ENCODE results near the gene SDF2L1. TPM values are rescaled to one million over a fixed set of nuclear protein-coding genes. Genes with fewer than 3 reads are reported as not detected.
"Not testable (repeated sequence)": the region's sequence is repeated elsewhere in the genome, so short reads cannot be mapped to it uniquely, and the experiment has no call there.

SDF2L1 gene, protein sequence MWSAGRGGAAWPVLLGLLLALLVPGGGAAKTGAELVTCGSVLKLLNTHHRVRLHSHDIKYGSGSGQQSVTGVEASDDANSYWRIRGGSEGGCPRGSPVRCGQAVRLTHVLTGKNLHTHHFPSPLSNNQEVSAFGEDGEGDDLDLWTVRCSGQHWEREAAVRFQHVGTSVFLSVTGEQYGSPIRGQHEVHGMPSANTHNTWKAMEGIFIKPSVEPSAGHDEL
- total RNA-seq = 10 to 100 TPM in 1 of 2 donors, 1 to 10 TPM in 1; 6.9 to 14.1 TPM
- polyA plus RNA-seq (ENCODE audit: insufficient read length in 2 of 2) = 10 to 100 TPM; 16.6 to 21.9 TPM
- long read RNA-seq, donor 1, transcript SDF2L1-201 (3 exons, 865 nt) = major isoform, 36 of 41 reads
- long read RNA-seq, donor 1, transcript SDF2L1-202 (2 exons, 601 nt) = minor isoform, 5 of 41 reads
- long read RNA-seq, donor 1, partial matches to known transcripts = 0 of 41 reads
- long read RNA-seq, donor 1, other reads (novel, unspliced or antisense) = 0 of 41 reads
- long read RNA-seq, donor 2, transcript SDF2L1-201 (3 exons, 865 nt) = major isoform, 7 of 7 reads
- long read RNA-seq, donor 2, partial matches to known transcripts = 0 of 7 reads
- long read RNA-seq, donor 2, other reads (novel, unspliced or antisense) = 0 of 7 reads
- long read RNA-seq, donor 3, transcript SDF2L1-201 (3 exons, 865 nt) = major isoform, 8 of 10 reads
- long read RNA-seq, donor 3, partial matches to known transcripts = 0 of 10 reads
- long read RNA-seq, donor 3, other reads (novel, unspliced or antisense) = 0 of 10 reads
- long read RNA-seq, donor 4, transcript SDF2L1-201 (3 exons, 865 nt) = major isoform, 48 of 50 reads
- long read RNA-seq, donor 4, partial matches to known transcripts = 0 of 50 reads
- long read RNA-seq, donor 4, other reads (novel, unspliced or antisense) = 0 of 50 reads

DNA sequence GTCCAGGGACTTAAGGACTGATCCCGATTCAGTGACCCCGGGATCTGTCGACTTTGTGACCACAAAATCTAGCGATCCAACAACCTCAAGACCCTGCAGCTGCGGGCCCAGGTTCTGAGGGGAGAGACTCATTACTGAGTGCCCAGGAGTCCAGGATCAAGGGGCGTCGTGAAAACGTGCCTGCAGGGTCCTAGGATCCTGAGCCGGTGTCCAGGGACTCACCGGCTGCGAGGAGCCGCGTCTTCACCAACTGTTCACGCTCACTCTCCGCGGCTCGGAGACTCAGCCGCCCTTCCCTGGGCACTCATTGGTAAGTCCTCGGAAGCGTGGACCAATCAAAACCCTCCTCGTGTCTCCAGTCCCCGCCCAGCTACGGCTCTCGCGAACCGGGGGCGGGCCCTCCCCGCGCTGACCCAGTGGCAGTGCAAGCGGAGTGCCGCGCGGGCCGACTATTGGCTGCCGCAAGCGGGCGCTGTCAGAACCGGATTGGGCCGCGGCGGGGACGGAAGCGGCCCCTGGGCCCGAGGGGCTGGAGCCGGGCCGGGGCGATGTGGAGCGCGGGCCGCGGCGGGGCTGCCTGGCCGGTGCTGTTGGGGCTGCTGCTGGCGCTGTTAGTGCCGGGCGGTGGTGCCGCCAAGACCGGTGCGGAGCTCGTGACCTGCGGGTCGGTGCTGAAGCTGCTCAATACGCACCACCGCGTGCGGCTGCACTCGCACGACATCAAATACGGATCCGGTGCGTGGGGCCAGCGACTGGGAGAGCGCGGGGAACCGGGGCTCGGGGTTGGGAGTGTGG is at the start of gene SDF2L1:
TSS of gene SDF2L1 (plus strand) at position 514 of the 795 bp plus-strand sequence. CDS start at position 549, 35 bp downstream.
- peak within 1 kb of the TSS; percentile 61 for H3K4me3 ChIP-seq (ENCODE audit: low read depth, low read length)
- H3K36me3 ChIP-seq (ENCODE audit: control insufficient read depth, insufficient read depth, low read length) = peaks cover 12% of the 10 kb centered on the region
- peak; percentile 86 to 99 (median 96) for DNase-seq (ENCODE audit: low read depth in 4 of 6, low spot score in 6 of 6)
- H3K4me1 ChIP-seq (ENCODE audit: control insufficient read depth, insufficient read depth, low read length) = peaks cover 17% of the 10 kb centered on the region
- WGBS (ENCODE audit: insufficient coverage) = under 1% methylated on average over 76 of the region's 76 CpGs
- H3K27ac ChIP-seq (ENCODE audit: low read depth, low read length) = peak within 1 kb of the TSS; percentile 40
- H3K9me3 ChIP-seq (ENCODE audit: control insufficient read depth, insufficient read depth, low read length) = no peaks in the 10 kb centered on the region
- no peaks in the 10 kb centered on the region for H3K27me3 ChIP-seq (ENCODE audit: control insufficient read depth, insufficient read depth, low read length)

DNA sequence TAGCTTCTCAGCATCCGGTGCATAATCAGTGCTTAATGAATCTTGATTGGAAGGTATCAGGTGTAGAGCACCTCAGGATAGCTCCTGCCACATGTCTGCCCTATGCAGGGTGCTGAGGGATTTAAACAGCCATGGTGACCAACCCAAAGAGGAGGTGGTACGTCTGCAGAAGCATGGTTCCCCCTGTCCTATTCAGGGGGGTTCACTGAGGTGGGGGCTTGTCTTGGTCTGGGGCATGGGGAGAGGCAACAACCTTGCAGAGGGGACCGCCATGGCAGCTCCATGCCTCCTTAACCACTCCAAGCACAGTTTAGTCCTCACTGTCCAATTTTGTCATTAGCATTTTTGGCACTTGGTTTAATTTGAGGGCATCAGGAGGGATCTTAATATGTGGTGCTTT is 49.7 kb upstream of the SDF2L1 start:
- H3K9me3 ChIP-seq (ENCODE audit: control insufficient read depth, insufficient read depth, low read length) = no peaks in the 10 kb centered on the region
- H3K4me3 ChIP-seq (ENCODE audit: low read depth, low read length) = no peak overlapping the region
- H3K36me3 ChIP-seq (ENCODE audit: control insufficient read depth, insufficient read depth, low read length) = peaks cover 50% of the 10 kb centered on the region
- no peaks in the 10 kb centered on the region for H3K27me3 ChIP-seq (ENCODE audit: control insufficient read depth, insufficient read depth, low read length)
- H3K4me1 ChIP-seq (ENCODE audit: control insufficient read depth, insufficient read depth, low read length) = peaks cover 23% of the 10 kb centered on the region
- H3K27ac ChIP-seq (ENCODE audit: low read depth, low read length) = no peak overlapping the region
- no CpG with 5 or more reads among the region's 3 CpGs for WGBS (ENCODE audit: insufficient coverage)
- DNase-seq (ENCODE audit: low read depth in 4 of 6, low spot score in 6 of 6) = no peak

DNA sequence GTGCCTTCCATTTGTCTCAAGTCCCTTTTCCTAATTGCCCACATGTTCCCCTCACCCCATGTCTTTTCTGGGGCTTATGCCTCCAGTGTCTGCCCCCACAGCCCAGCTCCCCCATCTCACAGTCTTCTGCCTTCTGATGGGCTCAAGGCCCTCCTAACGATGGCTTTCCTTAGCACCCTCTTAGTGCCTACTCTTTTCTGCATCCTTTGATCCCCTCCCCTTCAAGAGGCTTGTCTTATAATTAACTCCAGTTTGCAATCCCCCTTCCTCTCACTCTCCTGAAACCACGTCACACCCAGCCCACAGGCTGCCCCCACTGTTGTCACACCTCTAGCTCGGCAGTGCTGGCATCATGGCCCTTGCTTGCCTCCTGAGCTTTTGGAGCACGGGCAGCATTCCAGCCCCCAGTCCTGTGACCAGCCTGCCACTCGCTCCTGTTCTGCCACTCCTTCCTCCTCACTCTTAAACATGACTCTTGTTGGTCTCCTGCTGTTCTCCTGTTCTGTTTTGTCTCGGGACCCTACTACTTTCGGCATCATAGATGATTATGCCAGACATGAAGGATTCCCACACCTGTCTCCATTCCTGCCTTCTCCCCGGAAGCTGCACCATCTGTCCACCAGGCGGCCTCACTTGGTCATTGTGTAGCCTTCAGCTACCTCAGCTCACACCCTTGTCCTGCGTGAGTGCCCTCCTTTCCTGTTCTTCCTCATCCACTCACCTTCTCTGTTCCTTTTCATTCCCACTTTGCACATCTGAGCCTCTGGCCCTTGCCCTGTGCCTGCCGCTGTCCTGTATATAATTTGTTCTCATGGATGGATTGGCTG is 48.5 kb upstream of the SDF2L1 start:
- peaks cover 50% of the 10 kb centered on the region for H3K36me3 ChIP-seq (ENCODE audit: control insufficient read depth, insufficient read depth, low read length)
- 85% methylated on average over 9 of the region's 11 CpGs for WGBS (ENCODE audit: insufficient coverage)
- no peaks in the 10 kb centered on the region for H3K27me3 ChIP-seq (ENCODE audit: control insufficient read depth, insufficient read depth, low read length)
- no peaks in the 10 kb centered on the region for H3K9me3 ChIP-seq (ENCODE audit: control insufficient read depth, insufficient read depth, low read length)
- no peak overlapping the region for H3K27ac ChIP-seq (ENCODE audit: low read depth, low read length)
- no peak for DNase-seq (ENCODE audit: low read depth in 4 of 6, low spot score in 6 of 6)
- no peak overlapping the region for H3K4me3 ChIP-seq (ENCODE audit: low read depth, low read length)
- H3K4me1 ChIP-seq (ENCODE audit: control insufficient read depth, insufficient read depth, low read length) = peaks cover 17% of the 10 kb centered on the region

DNA sequence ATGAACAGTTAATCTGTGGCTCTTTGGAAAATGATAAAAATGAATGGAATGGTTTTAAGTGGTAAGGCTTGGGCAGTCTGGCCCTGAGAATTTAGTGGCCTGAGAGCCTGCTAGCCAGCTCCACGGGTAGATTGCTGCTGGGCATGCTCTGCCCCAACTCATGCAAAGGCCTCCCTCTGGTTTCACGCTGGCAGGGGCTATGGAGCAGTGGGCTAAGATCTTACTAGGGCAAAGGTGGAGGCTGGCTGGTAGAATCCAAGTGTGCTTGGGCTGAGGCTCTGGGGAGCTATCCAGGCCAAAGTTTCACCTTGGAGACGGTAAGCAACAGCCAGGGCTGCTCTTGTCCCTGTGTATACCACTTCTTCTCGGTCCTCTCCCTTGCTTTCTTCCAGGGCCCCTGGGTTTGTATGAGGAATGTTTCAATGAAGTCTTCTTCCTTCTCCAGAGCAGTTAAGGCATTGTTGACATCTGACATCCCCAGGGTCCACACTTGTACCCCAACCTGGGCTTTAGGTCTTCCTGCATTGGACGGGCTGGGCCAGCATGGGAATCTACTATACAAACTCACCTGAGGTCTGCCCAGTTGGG is 47.1 kb upstream of the SDF2L1 start:
- Histone ChIP-seq H3K27me3 (ENCODE audit: control insufficient read depth, insufficient read depth, low read length) (no peaks in the 10 kb centered on the region), H3K4me3 (ENCODE audit: low read depth, low read length) (no peak overlapping the region), H3K4me1 (ENCODE audit: control insufficient read depth, insufficient read depth, low read length) (peaks cover 17% of the 10 kb centered on the region), H3K9me3 (ENCODE audit: control insufficient read depth, insufficient read depth, low read length) (no peaks in the 10 kb centered on the region), H3K36me3 (ENCODE audit: control insufficient read depth, insufficient read depth, low read length) (peaks cover 54% of the 10 kb centered on the region), H3K27ac (ENCODE audit: low read depth, low read length) (no peak overlapping the region)
- no peak for DNase-seq (ENCODE audit: low read depth in 4 of 6, low spot score in 6 of 6)
- 98% methylated on average over 4 of the region's 5 CpGs for WGBS (ENCODE audit: insufficient coverage)

DNA sequence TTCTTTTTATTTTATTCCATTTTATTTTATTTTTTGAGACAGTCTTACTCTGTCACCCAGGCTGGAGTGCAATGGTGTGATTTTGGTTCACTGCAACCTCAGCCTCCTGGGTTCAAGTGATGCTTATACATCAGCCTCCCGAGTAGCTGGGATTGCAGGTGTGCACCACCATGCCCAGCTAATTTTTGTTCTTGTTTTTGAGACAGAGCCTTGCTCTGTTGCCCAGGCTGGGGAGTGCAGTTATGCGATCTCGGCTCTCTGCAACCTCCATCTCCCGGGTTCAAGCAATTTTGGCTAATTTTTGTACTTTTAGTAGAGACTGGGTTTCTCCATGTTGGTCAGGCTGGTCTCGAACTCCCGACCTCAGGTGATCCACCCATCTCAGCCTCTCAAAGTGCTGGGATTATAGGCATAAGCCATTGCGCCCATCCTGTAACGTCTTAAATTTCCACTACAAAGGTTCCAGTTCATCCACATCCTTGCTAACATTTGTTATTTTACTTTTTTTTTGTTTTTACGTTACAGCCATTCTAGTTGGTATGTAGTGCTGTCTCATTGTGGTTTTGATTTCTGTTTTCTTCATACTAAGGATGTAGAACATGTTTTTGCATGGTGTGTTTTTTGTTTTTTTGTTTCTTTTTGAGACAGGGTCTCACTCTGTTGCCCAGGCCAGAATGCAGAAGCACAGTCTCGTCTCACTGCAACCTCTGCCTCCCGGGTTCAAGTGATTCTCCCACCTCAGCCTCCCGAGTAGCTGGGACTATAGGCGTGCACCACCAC is 45.6 kb upstream of the SDF2L1 start:
- H3K4me1 ChIP-seq (ENCODE audit: control insufficient read depth, insufficient read depth, low read length); DNase-seq (ENCODE audit: low read depth in 4 of 6, low spot score in 6 of 6); H3K4me3 ChIP-seq (ENCODE audit: low read depth, low read length); H3K27ac ChIP-seq (ENCODE audit: low read depth, low read length); H3K9me3 ChIP-seq (ENCODE audit: control insufficient read depth, insufficient read depth, low read length); H3K27me3 ChIP-seq (ENCODE audit: control insufficient read depth, insufficient read depth, low read length): not testable (repeated sequence)
- peaks cover 48% of the 10 kb centered on the region for H3K36me3 ChIP-seq (ENCODE audit: control insufficient read depth, insufficient read depth, low read length)
- 100% methylated on average over 8 of the region's 13 CpGs for WGBS (ENCODE audit: insufficient coverage)

DNA sequence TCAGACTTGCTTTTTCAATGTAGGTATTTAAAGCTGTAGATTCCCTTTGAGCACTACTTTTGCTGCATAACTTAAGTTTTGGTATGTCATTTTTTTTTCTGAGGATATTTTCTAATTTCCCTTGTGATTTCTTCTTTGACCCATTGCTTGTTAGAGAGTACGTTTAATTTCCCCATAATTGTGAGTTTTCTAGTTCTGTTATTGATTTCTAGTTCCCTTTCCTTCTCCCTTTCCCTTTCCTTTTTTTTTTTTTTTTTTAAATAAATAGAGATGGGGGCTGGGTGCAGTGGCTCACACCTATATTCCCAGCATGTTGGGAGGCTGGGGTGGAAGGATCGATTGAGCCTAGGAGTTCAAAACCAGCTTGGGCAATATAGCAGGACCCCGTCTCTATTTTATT is 43.8 kb upstream of the SDF2L1 start:
- Histone ChIP-seq H3K27ac (ENCODE audit: low read depth, low read length) (no peak overlapping the region), H3K36me3 (ENCODE audit: control insufficient read depth, insufficient read depth, low read length) (peaks cover 40% of the 10 kb centered on the region), H3K4me3 (ENCODE audit: low read depth, low read length) (no peak overlapping the region), H3K27me3 (ENCODE audit: control insufficient read depth, insufficient read depth, low read length) (no peaks in the 10 kb centered on the region), H3K9me3 (ENCODE audit: control insufficient read depth, insufficient read depth, low read length) (no peaks in the 10 kb centered on the region), H3K4me1 (ENCODE audit: control insufficient read depth, insufficient read depth, low read length) (peaks cover 5% of the 10 kb centered on the region)
- DNase-seq (ENCODE audit: low read depth in 4 of 6, low spot score in 6 of 6) = no peak
- WGBS (ENCODE audit: insufficient coverage) = no CpG with 5 or more reads among the region's 3 CpGs

DNA sequence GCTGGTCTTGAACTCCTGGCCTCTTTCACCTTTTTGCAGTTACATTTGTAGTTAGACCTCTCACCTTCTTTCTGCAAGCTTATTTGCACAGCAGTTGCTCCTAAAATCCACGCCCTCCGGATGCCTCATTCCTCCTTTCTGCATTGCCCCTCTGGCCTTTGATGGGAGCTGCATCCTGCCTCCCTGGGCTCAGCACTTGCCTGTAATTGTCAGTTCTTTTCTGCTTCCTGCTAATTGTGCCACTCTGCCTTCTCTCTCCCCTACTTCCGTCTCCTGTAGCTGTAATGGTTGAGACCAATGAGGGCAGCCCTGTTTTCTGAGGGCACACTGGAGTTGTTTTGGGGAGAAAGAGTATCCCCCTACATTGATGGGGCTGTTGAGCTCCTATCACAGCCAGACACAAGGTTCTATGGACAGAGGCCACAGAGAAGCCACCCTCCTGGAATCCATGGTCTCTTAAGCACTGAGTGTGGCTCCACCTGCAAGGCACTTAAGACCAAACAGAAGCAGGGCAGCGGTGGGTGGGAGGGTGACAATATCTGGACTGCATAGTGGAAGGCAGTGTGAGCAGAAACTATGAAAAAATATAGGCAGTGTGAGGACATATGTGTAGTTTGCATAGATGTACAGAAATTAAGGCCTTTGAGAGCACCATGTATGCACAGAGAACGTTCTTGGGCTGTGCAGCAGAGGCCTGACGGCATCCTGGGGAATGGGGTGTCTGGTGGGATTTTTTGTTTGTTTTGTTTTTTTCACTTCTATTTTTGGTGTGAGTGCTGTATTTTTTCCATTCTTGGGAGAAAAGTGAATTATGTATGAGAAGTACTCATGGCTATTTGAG is 42.8 kb upstream of the SDF2L1 start:
- no peaks in the 10 kb centered on the region for H3K27me3 ChIP-seq (ENCODE audit: control insufficient read depth, insufficient read depth, low read length)
- DNase-seq (ENCODE audit: low read depth in 4 of 6, low spot score in 6 of 6) = no peak
- no peaks in the 10 kb centered on the region for H3K9me3 ChIP-seq (ENCODE audit: control insufficient read depth, insufficient read depth, low read length)
- H3K36me3 ChIP-seq (ENCODE audit: control insufficient read depth, insufficient read depth, low read length) = peaks cover 32% of the 10 kb centered on the region
- WGBS (ENCODE audit: insufficient coverage) = 82% methylated on average over 5 of the region's 6 CpGs
- H3K27ac ChIP-seq (ENCODE audit: low read depth, low read length) = no peak overlapping the region
- no peak overlapping the region for H3K4me3 ChIP-seq (ENCODE audit: low read depth, low read length)
- peaks cover 5% of the 10 kb centered on the region for H3K4me1 ChIP-seq (ENCODE audit: control insufficient read depth, insufficient read depth, low read length)
